Activated T-cell treated with anti-CD3 and anti-CD28 coated beads for 24 hours (primary cell): Measurements from ENCODE around the gene CCNF.
A peak's percentile ranks its signal among the peaks of the same experiment; 100 is the strongest.

Experiments
- DNase-seq: peaks from one replicate; pipeline ENCODE4 v3.0.0-alpha.2; 2020; ENCODE audit warnings: low read depth

The CCNF gene

GRCh38 chr16:2457267-2457666, 28.0 kb downstream of the CCNF start:
- DNase-seq: no peak

GRCh38 chr16:2457946-2458345, 28.7 kb downstream of the CCNF start:
- DNase-seq: no peak

- DNase-seq: no peak
Measured at GRCh38 chr16:2458887-2459646, 29.8 kb downstream of the CCNF start.

GRCh38 chr16:2459647-2460390, 30.6 kb downstream of the CCNF start, which contains the start of gene TEDC2:
Gene TEDC2 (plus strand): TSS chr16:2460109. CDS start chr16:2460145, 36 bp downstream.
- DNase-seq: peak; percentile 95

- DNase-seq: no peak
Measured at GRCh38 chr16:2460391-2460713, 31.1 kb downstream of the CCNF start.

- no peak for DNase-seq
Measured at GRCh38 chr16:2460916-2461315, 31.7 kb downstream of the CCNF start.

GRCh38 chr16:2462031-2462866, 33.0 kb downstream of the CCNF start:
- no peak for DNase-seq

- DNase-seq: no peak
Measured at GRCh38 chr16:2464333-2464732, 35.1 kb downstream of the CCNF start.

- DNase-seq: no peak
Measured at GRCh38 chr16:2465653-2466415, 36.6 kb downstream of the CCNF start.

- DNase-seq: no peak
Measured at GRCh38 chr16:2466667-2467527, 37.6 kb downstream of the CCNF start.

GRCh38 chr16:2467528-2468232, 38.4 kb downstream of the CCNF start:
- DNase-seq: no peak

GRCh38 chr16:2468233-2468724, 39.0 kb downstream of the CCNF start:
- no peak for DNase-seq

GRCh38 chr16:2468725-2469398, 39.6 kb downstream of the CCNF start:
- no peak for DNase-seq

- no peak for DNase-seq
Measured at GRCh38 chr16:2469399-2470233, 40.4 kb downstream of the CCNF start.

GRCh38 chr16:2470234-2470601, 41.0 kb downstream of the CCNF start:
- DNase-seq: no peak

- no peak for DNase-seq
Measured at GRCh38 chr16:2470603-2471015, 41.4 kb downstream of the CCNF start.

- no peak for DNase-seq
Measured at GRCh38 chr16:2471016-2471652, 41.9 kb downstream of the CCNF start, which contains the start of gene NTN3. Gene NTN3 (plus strand): TSS chr16:2471297. CDS start chr16:2471702, 405 bp downstream.
